ENCODE measurements around the gene JUND. TPM values are rescaled to one million over a fixed set of nuclear protein-coding genes. Genes with fewer than 3 reads are reported as not detected.

The JUND gene
- total RNA-seq, 3 donors from 2014 or later: 232 to 244 (median 242) TPM

GRCh38 chr19:18262144-18262543 lies 19.3 kb downstream of the JUND start:
- Mint-ChIP-seq H3K4me3 (no peak overlapping the region), H3K36me3 (ENCODE audit: insufficient read depth) (peaks cover 3% of the 10 kb centered on the region), H3K27me3 (ENCODE audit: low read depth) (no peaks in the 10 kb centered on the region), H3K4me1 (ENCODE audit: low read depth) (no peaks in the 10 kb centered on the region), H3K9me3 (no peaks in the 10 kb centered on the region)
- no peak for DNase-seq
- no peak for ATAC-seq

DNA sequence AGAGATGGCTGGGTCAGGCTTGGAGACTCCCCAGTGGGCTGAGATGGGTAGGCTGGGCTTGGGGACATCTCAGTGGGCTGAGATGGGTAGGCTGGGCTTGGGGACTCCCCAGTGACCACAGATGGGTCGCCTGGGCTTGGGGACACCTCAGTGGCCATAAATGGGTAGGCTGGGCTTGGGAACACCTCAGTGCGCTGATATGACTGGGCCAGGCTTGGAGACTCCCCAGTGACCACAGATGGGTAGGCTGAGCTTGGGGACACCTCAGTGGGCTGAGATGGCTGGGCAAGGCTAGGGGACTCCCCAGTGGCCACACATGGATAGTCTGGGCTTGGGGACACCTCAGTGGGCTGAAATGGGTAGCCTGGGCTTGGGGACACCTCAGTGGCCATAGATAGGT lies 19.9 kb downstream of the JUND start:
- Mint-ChIP-seq H3K9me3 (no peaks in the 10 kb centered on the region), H3K4me1 (ENCODE audit: low read depth) (no peaks in the 10 kb centered on the region), H3K4me3 (no peak overlapping the region), H3K36me3 (ENCODE audit: insufficient read depth) (peaks cover 3% of the 10 kb centered on the region), H3K27me3 (ENCODE audit: low read depth) (no peaks in the 10 kb centered on the region)
- DNase-seq (no peak), ATAC-seq (no peak)

DNA sequence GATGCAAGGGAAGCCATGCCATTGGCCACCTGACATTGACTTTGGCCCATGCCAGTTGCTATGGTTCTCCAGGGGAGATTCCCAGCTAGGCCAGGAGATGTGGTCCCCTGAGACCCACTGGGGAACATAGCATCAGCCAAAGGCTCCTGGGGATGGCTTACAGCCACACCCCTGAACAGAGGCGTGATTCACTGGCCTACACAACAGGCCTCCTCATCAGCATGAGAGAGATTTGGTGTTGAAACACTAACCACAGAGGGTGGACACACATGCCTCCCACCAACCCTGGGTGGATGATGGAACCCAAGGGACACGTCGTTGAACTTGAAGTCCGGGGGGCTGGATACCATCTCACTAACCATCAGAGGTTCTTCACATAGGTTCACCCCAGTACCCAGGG lies 21.5 kb downstream of the JUND start:
- peaks cover 3% of the 10 kb centered on the region for H3K27me3 Mint-ChIP-seq (ENCODE audit: low read depth)
- no peaks in the 10 kb centered on the region for H3K36me3 Mint-ChIP-seq (ENCODE audit: insufficient read depth)
- H3K4me1 Mint-ChIP-seq (ENCODE audit: low read depth): peaks cover 2% of the 10 kb centered on the region
- no peaks in the 10 kb centered on the region for H3K9me3 Mint-ChIP-seq
- DNase-seq (no peak), ATAC-seq (no peak)
- H3K4me3 Mint-ChIP-seq: no peak overlapping the region

GRCh38 chr19:18257503-18258470 lies 23.6 kb downstream of the JUND start:
- H3K9me3 Mint-ChIP-seq: no peaks in the 10 kb centered on the region
- H3K27me3 Mint-ChIP-seq (ENCODE audit: low read depth): peaks cover 12% of the 10 kb centered on the region
- DNase-seq (no peak), ATAC-seq (no peak)
- peaks cover 2% of the 10 kb centered on the region for H3K4me1 Mint-ChIP-seq (ENCODE audit: low read depth)
- no peak overlapping the region for H3K4me3 Mint-ChIP-seq
- no peaks in the 10 kb centered on the region for H3K36me3 Mint-ChIP-seq (ENCODE audit: insufficient read depth)

GRCh38 chr19:18254546-18255503 lies 26.6 kb downstream of the JUND start:
- Mint-ChIP-seq H3K9me3 (no peaks in the 10 kb centered on the region), H3K4me1 (ENCODE audit: low read depth) (peaks cover 4% of the 10 kb centered on the region), H3K36me3 (ENCODE audit: insufficient read depth) (no peaks in the 10 kb centered on the region), H3K27me3 (ENCODE audit: low read depth) (peaks cover 18% of the 10 kb centered on the region), H3K4me3 (no peak overlapping the region)
- ATAC-seq (no peak), DNase-seq (no peak)

GRCh38 chr19:18253716-18254115 lies 27.7 kb downstream of the JUND start:
- DNase-seq (no peak), ATAC-seq (no peak)
- H3K4me1 Mint-ChIP-seq (ENCODE audit: low read depth): peaks cover 4% of the 10 kb centered on the region
- no peaks in the 10 kb centered on the region for H3K36me3 Mint-ChIP-seq (ENCODE audit: insufficient read depth)
- peaks cover 18% of the 10 kb centered on the region for H3K27me3 Mint-ChIP-seq (ENCODE audit: low read depth)
- H3K4me3 Mint-ChIP-seq: no peak overlapping the region
- H3K9me3 Mint-ChIP-seq: no peaks in the 10 kb centered on the region

DNA sequence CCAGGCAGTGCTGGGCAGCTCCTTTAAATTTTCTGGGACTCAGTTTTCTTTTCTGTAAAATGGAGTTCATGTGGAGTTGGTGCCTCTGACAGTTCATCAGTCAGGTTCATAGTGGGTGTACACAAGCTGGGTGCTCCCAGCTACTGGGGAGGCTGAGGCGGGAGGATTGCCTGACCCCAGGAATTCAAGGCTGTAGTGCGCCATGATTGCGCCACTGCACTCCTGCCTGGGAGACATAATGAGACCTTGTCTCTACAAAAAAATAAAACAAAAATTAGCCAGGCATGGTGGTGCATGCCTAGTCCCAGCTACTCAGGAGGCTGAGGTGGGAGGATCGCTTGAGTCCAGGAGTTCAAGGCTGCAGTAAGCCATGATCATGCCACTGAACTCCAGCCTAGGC lies 28.3 kb downstream of the JUND start:
- ATAC-seq (no peak), DNase-seq (no peak)
- no peaks in the 10 kb centered on the region for H3K36me3 Mint-ChIP-seq (ENCODE audit: insufficient read depth)
- peaks cover 18% of the 10 kb centered on the region for H3K27me3 Mint-ChIP-seq (ENCODE audit: low read depth)
- H3K4me3 Mint-ChIP-seq: no peak overlapping the region
- no peaks in the 10 kb centered on the region for H3K9me3 Mint-ChIP-seq
- H3K4me1 Mint-ChIP-seq (ENCODE audit: low read depth): peaks cover 4% of the 10 kb centered on the region

DNA sequence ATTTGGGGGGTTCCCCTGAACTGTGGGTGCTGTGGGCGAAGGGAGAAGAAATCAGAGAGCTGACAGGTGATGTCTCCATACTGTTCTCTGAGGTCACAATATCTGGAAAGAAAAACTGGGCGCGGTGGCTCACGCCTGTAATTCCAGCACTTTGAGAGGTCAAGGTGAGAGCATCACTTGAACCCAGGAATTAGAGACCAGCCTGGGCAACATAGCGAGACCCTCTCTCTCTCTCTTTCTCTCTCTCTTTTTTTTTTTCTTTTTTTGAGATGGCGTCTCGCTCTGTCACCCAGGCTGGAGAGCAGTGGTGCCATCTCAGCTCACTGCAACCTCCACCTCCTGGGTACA lies 29.1 kb downstream of the JUND start:
- H3K27me3 Mint-ChIP-seq (ENCODE audit: low read depth): peaks cover 18% of the 10 kb centered on the region
- peaks cover 4% of the 10 kb centered on the region for H3K4me1 Mint-ChIP-seq (ENCODE audit: low read depth)
- H3K4me3 Mint-ChIP-seq: no peak overlapping the region
- no peaks in the 10 kb centered on the region for H3K9me3 Mint-ChIP-seq
- no peak for DNase-seq
- ATAC-seq: no peak
- H3K36me3 Mint-ChIP-seq (ENCODE audit: insufficient read depth): no peaks in the 10 kb centered on the region

GRCh38 chr19:18251587-18252369 lies 29.6 kb downstream of the JUND start:
- Mint-ChIP-seq H3K27me3 (ENCODE audit: low read depth) (peaks cover 18% of the 10 kb centered on the region), H3K9me3 (no peaks in the 10 kb centered on the region), H3K4me1 (ENCODE audit: low read depth) (peaks cover 4% of the 10 kb centered on the region), H3K4me3 (no peak overlapping the region), H3K36me3 (ENCODE audit: insufficient read depth) (no peaks in the 10 kb centered on the region)
- DNase-seq: peak; percentile 84
- ATAC-seq: peak; percentile 72 to 86

DNA sequence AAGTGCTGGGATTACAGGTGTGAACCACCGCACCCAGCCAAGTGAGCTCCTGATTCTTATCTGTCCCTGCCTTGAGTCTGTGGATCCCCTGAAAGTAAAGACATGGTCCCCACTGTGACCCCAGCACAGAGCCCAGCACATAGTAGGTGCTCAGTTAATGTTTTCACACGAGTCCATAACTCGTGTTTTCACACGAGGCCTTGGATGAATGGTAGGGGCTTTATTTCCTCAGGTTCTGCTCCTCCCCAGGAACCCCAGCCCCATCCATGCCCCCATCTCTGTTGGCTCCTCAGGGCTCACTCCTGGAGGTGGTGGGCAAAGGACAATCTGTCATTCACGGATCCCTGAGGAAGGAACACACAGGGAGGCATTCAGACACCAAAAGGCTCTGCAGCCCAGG lies 31.6 kb downstream of the JUND start:
- no peaks in the 10 kb centered on the region for H3K36me3 Mint-ChIP-seq (ENCODE audit: insufficient read depth)
- H3K27me3 Mint-ChIP-seq (ENCODE audit: low read depth): peaks cover 15% of the 10 kb centered on the region
- no peak overlapping the region for H3K4me3 Mint-ChIP-seq
- ATAC-seq (no peak), DNase-seq (no peak)
- H3K9me3 Mint-ChIP-seq: no peaks in the 10 kb centered on the region
- peaks cover 2% of the 10 kb centered on the region for H3K4me1 Mint-ChIP-seq (ENCODE audit: low read depth)

- ATAC-seq (no peak), DNase-seq (no peak)
- H3K27me3 Mint-ChIP-seq (ENCODE audit: low read depth): no peaks in the 10 kb centered on the region
- H3K9me3 Mint-ChIP-seq: no peaks in the 10 kb centered on the region
- H3K36me3 Mint-ChIP-seq (ENCODE audit: insufficient read depth): no peaks in the 10 kb centered on the region
- H3K4me3 Mint-ChIP-seq: no peak overlapping the region
- H3K4me1 Mint-ChIP-seq (ENCODE audit: low read depth): no peaks in the 10 kb centered on the region
Measured at GRCh38 chr19:18245297-18245696, 36.1 kb downstream of the JUND start.

DNA sequence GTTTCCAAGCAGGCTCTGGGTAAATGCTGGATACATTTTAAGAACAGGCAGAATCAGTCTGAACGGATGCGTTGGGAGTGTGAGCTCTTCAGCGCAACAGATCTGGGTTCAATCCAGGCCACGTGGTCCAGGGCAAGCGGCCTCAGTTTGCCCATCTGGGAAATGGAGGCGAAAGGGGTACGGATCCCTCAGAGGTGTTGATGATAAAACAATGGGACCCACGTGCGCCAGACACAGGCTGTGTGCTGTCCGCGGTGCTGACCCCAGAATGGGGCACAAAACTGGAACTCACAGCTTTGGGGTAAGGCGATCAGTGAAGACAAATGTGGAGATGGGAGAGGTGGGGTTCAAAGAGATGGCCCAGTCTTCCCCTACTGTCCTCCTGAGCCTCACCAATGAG lies 42.1 kb downstream of the JUND start:
- H3K36me3 Mint-ChIP-seq (ENCODE audit: insufficient read depth): no peaks in the 10 kb centered on the region
- no peak for ATAC-seq
- H3K4me1 Mint-ChIP-seq (ENCODE audit: low read depth): no peaks in the 10 kb centered on the region
- peaks cover 23% of the 10 kb centered on the region for H3K27me3 Mint-ChIP-seq (ENCODE audit: low read depth)
- DNase-seq: no peak
- no peak overlapping the region for H3K4me3 Mint-ChIP-seq
- no peaks in the 10 kb centered on the region for H3K9me3 Mint-ChIP-seq

DNA sequence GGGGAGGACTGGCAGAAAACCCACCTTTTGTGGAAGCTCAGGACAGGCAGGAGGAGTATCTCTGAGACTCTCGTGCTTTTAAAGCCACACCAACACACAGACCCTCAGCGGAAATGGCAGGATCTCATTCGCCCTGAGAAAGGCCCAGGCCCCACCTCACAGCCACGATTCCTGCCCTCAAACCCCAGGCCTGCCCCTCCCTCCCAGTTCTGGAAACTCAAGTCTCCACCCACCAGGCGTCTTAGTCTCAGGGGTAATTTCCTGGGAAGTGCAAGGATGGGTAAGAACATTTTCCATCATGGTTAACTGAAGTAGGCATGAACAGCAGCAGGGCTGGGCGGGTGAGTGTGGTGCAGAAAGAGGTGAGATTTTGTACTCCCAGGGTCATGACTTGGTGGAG lies 47.2 kb downstream of the JUND start:
- Mint-ChIP-seq H3K4me3 (no peak overlapping the region), H3K9me3 (no peaks in the 10 kb centered on the region), H3K36me3 (ENCODE audit: insufficient read depth) (no peaks in the 10 kb centered on the region), H3K27me3 (ENCODE audit: low read depth) (peaks cover 63% of the 10 kb centered on the region), H3K4me1 (ENCODE audit: low read depth) (no peaks in the 10 kb centered on the region)
- ATAC-seq: no peak
- DNase-seq: no peak

GRCh38 chr19:18233224-18233825 lies 48.1 kb downstream of the JUND start:
- Mint-ChIP-seq H3K4me3 (no peak overlapping the region), H3K27me3 (ENCODE audit: low read depth) (peaks cover 63% of the 10 kb centered on the region), H3K36me3 (ENCODE audit: insufficient read depth) (no peaks in the 10 kb centered on the region), H3K9me3 (no peaks in the 10 kb centered on the region), H3K4me1 (ENCODE audit: low read depth) (no peaks in the 10 kb centered on the region)
- peak; percentile 21 for DNase-seq
- peak in 1 of 2 donors; percentile 62 for ATAC-seq

Measured in activated T-cell treated with anti-CD3 and anti-CD28 coated beads, Interleukin-2, amount 50 U/mL, for 4 hours (primary cell).